Loucy (cell line): ENCODE results near the gene COLEC11.

Experiments
- H2AFZ ChIP-seq: fragments of 200-600 bp; sonication (generic); 2 replicates; pipeline ENCODE4 v1.6.0; 2016; ENCODE audit warnings: antibody characterized with exemption, mild to moderate bottlenecking, low read length, moderate library complexity
- H3F3A ChIP-seq: fragments of 200-600 bp; 2 replicates; pipeline ENCODE4 v1.6.0; 2016; ENCODE audit warnings: antibody characterized with exemption, low read depth, mild to moderate bottlenecking
- H3K27me3 ChIP-seq: fragments of 200-600 bp; sonication (generic); 2 replicates; pipeline ENCODE4 v1.6.1; 2014; ENCODE audit warnings: low read length, mild to moderate bottlenecking; ENCODE audit not compliant: insufficient read depth, poor library complexity, severe bottlenecking
- H3K36me3 ChIP-seq: fragments of 200-600 bp; sonication (generic); 2 replicates; pipeline ENCODE4 v1.6.1; 2016; ENCODE audit warnings: low read length; ENCODE audit not compliant: insufficient read depth
- H3K4me1 ChIP-seq: fragments of 200-600 bp; sonication (generic); 2 replicates; pipeline ENCODE4 v1.5.1; 2014; ENCODE audit warnings: low read length, mild to moderate bottlenecking; ENCODE audit not compliant: insufficient read depth, poor library complexity, severe bottlenecking
- H3K4me2 ChIP-seq: fragments of 200-600 bp; sonication (generic); 2 replicates; pipeline ENCODE4 v1.6.0; 2014; ENCODE audit warnings: antibody characterized with exemption, low read length, low read depth, mild to moderate bottlenecking; ENCODE audit not compliant: poor library complexity, severe bottlenecking
- H3K4me3 ChIP-seq: fragments of 200-600 bp; sonication (generic); 2 replicates; pipeline ENCODE4 v1.5.1; 2014; ENCODE audit warnings: low read length, mild to moderate bottlenecking, mixed read lengths; ENCODE audit not compliant: poor library complexity, severe bottlenecking
- H3K79me2 ChIP-seq: fragments of 200-600 bp; sonication (generic); 2 replicates; pipeline ENCODE4 v1.6.1; 2014; ENCODE audit warnings: low read length; ENCODE audit not compliant: insufficient read depth
- H3K9ac ChIP-seq: fragments of 200-600 bp; sonication (generic); 2 replicates; pipeline ENCODE4 v1.6.0; 2014; ENCODE audit warnings: mild to moderate bottlenecking, low read depth, low read length, moderate library complexity; ENCODE audit not compliant: poor library complexity, severe bottlenecking
- H3K9me2 ChIP-seq: fragments of 200-600 bp; sonication (generic); replicated peaks from 2 replicates; pipeline ENCODE4 v1.6.1; 2016; ENCODE audit warnings: low read depth, low read length, mixed read lengths
- H3K9me3 ChIP-seq: fragments of 200-600 bp; sonication (generic); 2 replicates; pipeline ENCODE4 v1.6.1; 2014; ENCODE audit warnings: mild to moderate bottlenecking, antibody characterized with exemption, low read length, low read depth; ENCODE audit not compliant: insufficient read depth
- H4K20me1 ChIP-seq: fragments of 200-600 bp; sonication (generic); 2 replicates; pipeline ENCODE4 v1.6.0; 2014; ENCODE audit warnings: antibody characterized with exemption, low read length, mild to moderate bottlenecking; ENCODE audit not compliant: insufficient read depth, poor library complexity, severe bottlenecking
- EZH2phosphoT487 ChIP-seq: fragments of 200-600 bp; IDR thresholded peaks from 2 replicates; pipeline ENCODE4 v1.6.1; 2018; ENCODE audit warnings: antibody characterized with exemption, mild to moderate bottlenecking, moderate library complexity, borderline replicate concordance
- TF ChIP-seq, protein P1 (sequence below): fragments of 200-600 bp; sonication (generic); conservative IDR thresholded peaks from 2 replicates; pipeline ENCODE4 v1.5.1; 2014; ENCODE audit warnings: mild to moderate bottlenecking, antibody characterized with exemption, low read length

COLEC11 gene

DNA sequence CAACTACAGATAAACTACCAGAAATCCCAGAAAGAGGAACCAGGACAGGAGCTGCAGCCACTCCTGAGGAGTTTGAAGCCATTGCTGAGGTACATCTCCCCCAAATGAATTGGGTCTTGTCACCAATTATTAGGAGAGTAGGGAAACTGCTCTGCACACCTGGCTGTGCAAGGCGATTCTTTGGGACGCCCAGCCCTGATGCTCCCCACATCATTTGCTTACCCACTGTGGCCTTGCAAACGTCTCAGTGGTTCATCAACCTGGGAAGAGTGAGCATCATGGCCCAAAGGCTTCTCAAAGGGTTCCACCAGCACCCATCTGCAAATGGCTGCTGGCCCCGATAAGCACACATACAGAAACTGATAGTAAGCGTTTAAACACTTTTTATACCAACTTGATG, 86.7 kb downstream of the COLEC11 start:
- H2AFZ ChIP-seq, result no peak overlapping the region
- no peaks in the 10 kb centered on the region for H4K20me1 ChIP-seq
- H3K36me3 ChIP-seq, result no peaks in the 10 kb centered on the region
- no peaks in the 10 kb centered on the region for H3F3A ChIP-seq
- H3K4me3 ChIP-seq, result no peak overlapping the region
- H3K4me1 ChIP-seq, result no peaks in the 10 kb centered on the region
- no peak for TF ChIP-seq EZH2phosphoT487
- TF ChIP-seq, protein P1, sequence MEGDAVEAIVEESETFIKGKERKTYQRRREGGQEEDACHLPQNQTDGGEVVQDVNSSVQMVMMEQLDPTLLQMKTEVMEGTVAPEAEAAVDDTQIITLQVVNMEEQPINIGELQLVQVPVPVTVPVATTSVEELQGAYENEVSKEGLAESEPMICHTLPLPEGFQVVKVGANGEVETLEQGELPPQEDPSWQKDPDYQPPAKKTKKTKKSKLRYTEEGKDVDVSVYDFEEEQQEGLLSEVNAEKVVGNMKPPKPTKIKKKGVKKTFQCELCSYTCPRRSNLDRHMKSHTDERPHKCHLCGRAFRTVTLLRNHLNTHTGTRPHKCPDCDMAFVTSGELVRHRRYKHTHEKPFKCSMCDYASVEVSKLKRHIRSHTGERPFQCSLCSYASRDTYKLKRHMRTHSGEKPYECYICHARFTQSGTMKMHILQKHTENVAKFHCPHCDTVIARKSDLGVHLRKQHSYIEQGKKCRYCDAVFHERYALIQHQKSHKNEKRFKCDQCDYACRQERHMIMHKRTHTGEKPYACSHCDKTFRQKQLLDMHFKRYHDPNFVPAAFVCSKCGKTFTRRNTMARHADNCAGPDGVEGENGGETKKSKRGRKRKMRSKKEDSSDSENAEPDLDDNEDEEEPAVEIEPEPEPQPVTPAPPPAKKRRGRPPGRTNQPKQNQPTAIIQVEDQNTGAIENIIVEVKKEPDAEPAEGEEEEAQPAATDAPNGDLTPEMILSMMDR, result no peak
- H3K4me2 ChIP-seq, result no peak overlapping the region
- no peaks in the 10 kb centered on the region for H3K79me2 ChIP-seq
- H3K9ac ChIP-seq, result no peak overlapping the region
- no peaks in the 10 kb centered on the region; the same call in 1 of the 2 replicates for H3K9me3 ChIP-seq
- no peaks in the 10 kb centered on the region for H3K27me3 ChIP-seq
- H3K9me2 ChIP-seq, result no peaks in the 10 kb centered on the region

GRCh38 chr2:3682811-3683210, 87.9 kb downstream of the COLEC11 start:
- H3K4me1 ChIP-seq, result no peaks in the 10 kb centered on the region
- H3K36me3 ChIP-seq, result no peaks in the 10 kb centered on the region
- H4K20me1 ChIP-seq, result no peaks in the 10 kb centered on the region
- H3K9me2 ChIP-seq, result no peaks in the 10 kb centered on the region
- H2AFZ ChIP-seq, result no peak overlapping the region
- H3K9me3 ChIP-seq, result no peaks in the 10 kb centered on the region; the same call in 1 of the 2 replicates
- H3F3A ChIP-seq, result no peaks in the 10 kb centered on the region
- no peak overlapping the region for H3K4me3 ChIP-seq
- TF ChIP-seq, protein P1, result no peak
- TF ChIP-seq EZH2phosphoT487, result no peak
- H3K79me2 ChIP-seq, result no peaks in the 10 kb centered on the region
- no peak overlapping the region for H3K4me2 ChIP-seq
- no peaks in the 10 kb centered on the region for H3K27me3 ChIP-seq
- H3K9ac ChIP-seq, result no peak overlapping the region

- Histone ChIP-seq H3K79me2 (no peaks in the 10 kb centered on the region), H3K36me3 (no peaks in the 10 kb centered on the region), H3K4me1 (no peaks in the 10 kb centered on the region), H3K27me3 (no peaks in the 10 kb centered on the region), H4K20me1 (no peaks in the 10 kb centered on the region), H3K9ac (no peak overlapping the region), H3K4me2 (no peak overlapping the region), H3F3A (no peaks in the 10 kb centered on the region), H2AFZ (no peak overlapping the region), H3K9me2 (no peaks in the 10 kb centered on the region), H3K4me3 (no peak overlapping the region), H3K9me3 (no peaks in the 10 kb centered on the region)
- TF ChIP-seq, protein P1, result no peak
- TF ChIP-seq EZH2phosphoT487, result no peak
Measured at GRCh38 chr2:3683748-3684454, 89.0 kb downstream of the COLEC11 start.
